Parathyroid adenoma (tissue), 2 donors: ENCODE measurements around the gene HRCT1.

Experiments
- H2AFZ ChIP-seq: fragments of 300-600 bp; sonication (generic); one replicate; pipeline ENCODE4 v1.7.0; 2017; ENCODE audit warnings: antibody characterized with exemption, mild to moderate bottlenecking
- H3K27ac ChIP-seq: fragments of 300-600 bp; sonication (generic); one replicate; pipeline ENCODE4 v1.7.0; 2017
- H3K27me3 ChIP-seq: fragments of 300-600 bp; sonication (generic); one replicate; pipeline ENCODE4 v1.7.0; 2017; ENCODE audit warnings: low read length; ENCODE audit not compliant: control insufficient read depth, insufficient read depth
- H3K36me3 ChIP-seq: fragments of 300-600 bp; sonication (generic); one replicate; pipeline ENCODE4 v1.7.0; 2017; ENCODE audit warnings: low read length; ENCODE audit not compliant: control insufficient read depth, insufficient read depth
- H3K4me1 ChIP-seq: fragments of 300-600 bp; sonication (generic); one replicate; pipeline ENCODE4 v1.7.0; 2017; ENCODE audit warnings: control low read depth
- H3K4me2 ChIP-seq: fragments of 300-600 bp; sonication (generic); one replicate; pipeline ENCODE4 v1.7.0; 2017; ENCODE audit warnings: low read length
- H3K4me3 ChIP-seq: fragments of 300-600 bp; sonication (generic); one replicate; pipeline ENCODE4 v1.7.0; 2017; ENCODE audit warnings: low read depth, low read length
- H3K79me2 ChIP-seq: fragments of 300-600 bp; sonication (generic); one replicate; pipeline ENCODE4 v1.7.0; 2017; ENCODE audit warnings: control low read depth
- H3K9ac ChIP-seq: fragments of 300-600 bp; sonication (generic); one replicate; pipeline ENCODE4 v1.7.0; 2017; ENCODE audit warnings: mild to moderate bottlenecking
- H3K9me3 ChIP-seq: fragments of 300-600 bp; sonication (generic); one replicate; pipeline ENCODE4 v1.7.0; 2017; ENCODE audit warnings: low read length; ENCODE audit not compliant: control insufficient read depth
- TF ChIP-seq, protein P1 (sequence below): fragments of 300-600 bp; sonication (generic); IDR thresholded peaks from one replicate; pipeline ENCODE4 v1.7.0; 2017; ENCODE audit warnings: antibody characterized with exemption, mild to moderate bottlenecking
- donor health status: primary hyperparathyroidism.

Gene HRCT1

DNA sequence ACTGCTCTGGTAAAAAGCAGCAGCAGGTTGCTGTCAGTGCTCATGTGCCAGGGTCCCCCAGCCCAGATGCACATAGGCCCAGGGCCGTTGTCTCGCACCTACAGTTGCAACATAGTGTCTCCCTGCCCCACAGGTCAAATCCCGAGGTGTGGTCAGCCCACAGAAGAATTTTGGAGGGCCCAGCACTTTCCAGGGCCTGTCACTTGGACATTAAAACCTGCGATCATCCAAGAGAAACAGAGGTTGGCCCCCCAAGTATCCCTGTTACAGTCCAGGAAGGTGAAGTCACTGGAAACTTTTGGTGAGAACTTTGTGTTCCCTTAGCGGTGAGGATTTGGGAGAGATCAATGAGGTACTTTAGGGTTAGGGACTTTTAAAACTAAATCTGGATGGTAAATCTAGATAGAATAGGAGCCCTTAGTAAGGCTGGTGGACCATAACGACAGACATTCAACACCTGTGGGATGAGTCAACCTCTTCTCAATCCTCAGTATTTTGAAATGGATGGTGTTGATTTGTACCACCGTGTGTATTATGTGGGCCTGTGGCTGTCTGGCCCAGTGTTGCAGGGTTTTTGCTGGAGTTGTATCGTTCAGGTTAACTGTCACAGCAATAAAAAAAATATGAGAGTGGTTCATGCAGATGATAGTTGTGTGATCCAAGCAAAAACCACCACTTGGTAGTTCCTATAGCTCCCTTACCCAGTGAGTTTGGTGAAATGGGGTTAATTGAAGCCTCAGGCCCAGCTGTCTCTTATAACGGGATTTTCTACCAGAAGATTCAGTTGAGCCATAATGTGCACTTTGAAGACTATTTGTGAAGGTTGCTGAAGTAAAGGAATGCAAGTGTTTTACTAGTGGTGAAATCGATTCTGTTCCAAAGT lies 32.7 kb downstream of the HRCT1 start:
- Histone ChIP-seq H3K4me1 (no peaks in the 10 kb centered on the region), H3K79me2 (no peaks in the 10 kb centered on the region), H3K4me3 (no peak overlapping the region), H3K27me3 (no peaks in the 10 kb centered on the region), H3K4me2 (no peak overlapping the region), H3K9me3 (no peaks in the 10 kb centered on the region), H3K27ac (no peak overlapping the region), H2AFZ (peak overlapping the region; percentile 33), H3K9ac (no peak overlapping the region), H3K36me3 (no peaks in the 10 kb centered on the region)
- TF ChIP-seq, protein P1, sequence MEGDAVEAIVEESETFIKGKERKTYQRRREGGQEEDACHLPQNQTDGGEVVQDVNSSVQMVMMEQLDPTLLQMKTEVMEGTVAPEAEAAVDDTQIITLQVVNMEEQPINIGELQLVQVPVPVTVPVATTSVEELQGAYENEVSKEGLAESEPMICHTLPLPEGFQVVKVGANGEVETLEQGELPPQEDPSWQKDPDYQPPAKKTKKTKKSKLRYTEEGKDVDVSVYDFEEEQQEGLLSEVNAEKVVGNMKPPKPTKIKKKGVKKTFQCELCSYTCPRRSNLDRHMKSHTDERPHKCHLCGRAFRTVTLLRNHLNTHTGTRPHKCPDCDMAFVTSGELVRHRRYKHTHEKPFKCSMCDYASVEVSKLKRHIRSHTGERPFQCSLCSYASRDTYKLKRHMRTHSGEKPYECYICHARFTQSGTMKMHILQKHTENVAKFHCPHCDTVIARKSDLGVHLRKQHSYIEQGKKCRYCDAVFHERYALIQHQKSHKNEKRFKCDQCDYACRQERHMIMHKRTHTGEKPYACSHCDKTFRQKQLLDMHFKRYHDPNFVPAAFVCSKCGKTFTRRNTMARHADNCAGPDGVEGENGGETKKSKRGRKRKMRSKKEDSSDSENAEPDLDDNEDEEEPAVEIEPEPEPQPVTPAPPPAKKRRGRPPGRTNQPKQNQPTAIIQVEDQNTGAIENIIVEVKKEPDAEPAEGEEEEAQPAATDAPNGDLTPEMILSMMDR = no peak

DNA sequence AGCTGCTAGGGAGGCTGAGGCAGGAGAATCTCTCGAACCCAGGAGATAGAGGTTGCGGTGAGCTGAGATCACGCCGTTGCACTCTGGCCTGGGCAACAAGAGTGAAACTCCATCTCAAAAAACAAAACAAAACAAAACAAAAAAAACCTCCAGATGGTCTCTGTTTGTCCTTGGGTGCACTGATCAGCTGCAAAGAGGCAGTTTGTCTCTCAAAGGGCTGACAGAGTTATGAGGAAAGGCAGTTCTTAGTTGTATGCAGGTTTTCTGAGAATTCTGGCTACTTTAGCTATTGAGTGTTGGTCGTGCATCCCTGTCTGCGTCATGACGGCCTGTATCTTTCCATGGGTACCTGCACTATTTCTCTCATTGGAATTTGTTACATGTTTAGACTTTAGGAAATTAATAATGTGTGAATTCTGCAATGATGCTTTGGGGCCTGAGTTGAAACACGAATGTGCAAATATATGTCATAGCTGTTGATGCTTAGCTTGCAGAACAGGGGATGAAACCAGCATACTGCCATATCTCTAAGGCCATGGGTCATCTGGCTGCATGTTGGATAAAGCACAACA lies 33.8 kb downstream of the HRCT1 start:
- Histone ChIP-seq H2AFZ (no peak overlapping the region), H3K9ac (no peak overlapping the region), H3K4me2 (no peak overlapping the region), H3K79me2 (no peaks in the 10 kb centered on the region), H3K4me3 (no peak overlapping the region), H3K27ac (no peak overlapping the region), H3K9me3 (no peaks in the 10 kb centered on the region), H3K36me3 (no peaks in the 10 kb centered on the region), H3K4me1 (no peaks in the 10 kb centered on the region), H3K27me3 (no peaks in the 10 kb centered on the region)
- TF ChIP-seq, protein P1 = no peak

DNA sequence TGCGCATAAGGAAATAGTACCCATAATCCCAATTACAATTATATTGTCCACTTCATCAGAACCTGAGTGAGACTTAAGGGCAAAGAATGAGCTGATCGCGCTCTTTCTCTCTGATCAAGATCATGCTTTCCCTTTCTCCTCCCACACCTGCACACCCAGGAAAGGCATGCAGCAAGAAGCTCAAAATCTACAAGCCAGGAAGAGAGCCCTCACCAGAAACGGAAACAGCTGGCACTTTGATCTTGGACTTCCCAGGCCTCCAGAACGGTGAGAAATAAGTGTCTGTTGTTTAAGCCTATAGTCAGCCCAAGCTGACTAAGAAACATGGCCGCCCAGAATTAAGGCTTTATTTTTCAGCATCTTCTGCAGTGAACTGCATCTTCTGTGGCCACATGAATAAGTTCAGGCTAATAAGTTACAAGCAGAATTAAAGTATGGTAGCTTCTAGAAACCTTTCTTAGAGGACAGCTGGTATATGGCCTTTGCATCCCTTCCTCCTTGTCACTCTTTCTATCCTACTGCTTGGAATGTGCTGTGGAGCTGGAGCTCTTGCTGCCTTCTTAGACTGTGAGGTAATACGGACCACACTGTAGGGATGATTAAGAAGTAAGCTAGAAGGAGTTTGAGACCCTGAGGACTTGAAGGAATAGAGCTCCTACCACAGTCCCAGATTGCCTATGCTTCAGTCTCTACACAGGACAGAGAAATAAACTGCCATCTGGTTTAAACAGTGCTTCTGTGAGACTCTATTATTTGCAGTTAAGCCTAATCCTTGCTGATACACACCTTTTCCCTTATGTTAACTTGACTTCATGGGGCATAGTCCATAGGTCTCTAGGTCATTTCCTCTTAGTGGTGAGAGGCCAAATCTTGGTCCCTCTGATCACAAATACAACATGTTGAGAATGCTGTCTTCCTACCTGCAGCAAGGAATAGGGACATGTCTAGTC lies 34.7 kb downstream of the HRCT1 start:
- no peak overlapping the region for H3K27ac ChIP-seq

DNA sequence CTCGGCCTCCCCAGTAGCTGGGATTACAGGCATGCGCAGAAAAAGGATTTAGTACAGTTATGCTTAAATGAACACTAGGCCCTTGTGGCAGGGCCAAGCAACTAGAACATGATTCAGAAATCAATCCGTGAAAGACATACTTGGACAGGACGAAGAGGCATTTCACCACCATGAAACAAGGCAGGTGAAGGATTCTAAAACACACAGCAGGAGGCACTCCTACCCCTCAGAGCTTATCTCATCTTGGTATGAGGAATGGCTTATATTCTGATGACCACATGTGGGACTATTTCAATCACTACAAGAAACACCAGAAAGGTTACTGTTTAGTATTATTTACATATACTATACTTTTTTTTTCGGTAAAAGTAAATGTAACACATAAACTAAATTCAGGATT lies 36.3 kb downstream of the HRCT1 start:
- TF ChIP-seq, protein P1 = no peak
- Histone ChIP-seq H3K36me3 (no peaks in the 10 kb centered on the region), H3K27ac (no peak overlapping the region), H3K27me3 (no peaks in the 10 kb centered on the region), H3K4me3 (no peak overlapping the region), H3K79me2 (no peaks in the 10 kb centered on the region), H2AFZ (no peak overlapping the region), H3K4me1 (no peaks in the 10 kb centered on the region), H3K9me3 (no peaks in the 10 kb centered on the region), H3K9ac (no peak overlapping the region), H3K4me2 (no peak overlapping the region)

More for the DNA sequence above, 34.7 kb downstream of the HRCT1 start:
- no peaks in the 10 kb centered on the region for H3K4me1 ChIP-seq
- no peaks in the 10 kb centered on the region for H3K79me2 ChIP-seq
- H3K9ac ChIP-seq = no peak overlapping the region
- H3K4me3 ChIP-seq = no peak overlapping the region
- no peaks in the 10 kb centered on the region for H3K9me3 ChIP-seq
- H3K4me2 ChIP-seq = no peak overlapping the region
- H2AFZ ChIP-seq = peak overlapping the region; percentile 47
- no peaks in the 10 kb centered on the region for H3K36me3 ChIP-seq
- TF ChIP-seq, protein P1 = no peak
- no peaks in the 10 kb centered on the region for H3K27me3 ChIP-seq
